DOHH2 (cell line): ENCODE results near the gene CHPF2.

Source experiments
- CTCF ChIP-seq: fragments of 200-600 bp; sonication (generic); IDR thresholded peaks from one replicate; pipeline ENCODE4 v1.5.1; 2014; ENCODE audit warnings: antibody characterized with exemption, mild to moderate bottlenecking, low read depth, low read length; ENCODE audit not compliant: poor library complexity, severe bottlenecking
- EZH2phosphoT487 ChIP-seq: fragments of 200-600 bp; sonication (generic); IDR thresholded peaks from 2 replicates; pipeline ENCODE4 v1.6.1; 2017; ENCODE audit warnings: borderline replicate concordance, mild to moderate bottlenecking, antibody characterized with exemption, low read length, moderate library complexity, mixed read lengths

GRCh38 chr7:151218170-151218569 is 14.1 kb upstream of the CHPF2 start:
- no peak for TF ChIP-seq CTCF
- TF ChIP-seq EZH2phosphoT487: no peak
